SU-DHL-6 (cell line): ENCODE data around the gene C1orf141.

Experiments used
- CTCF ChIP-seq: fragments of 200-600 bp; sonication (generic); IDR thresholded peaks from one replicate; pipeline ENCODE4 v1.5.1; 2017; ENCODE audit warnings: antibody characterized with exemption, mild to moderate bottlenecking, low read length, moderate library complexity; ENCODE audit not compliant: insufficient read depth, poor library complexity, severe bottlenecking
- EZH2phosphoT487 ChIP-seq: fragments of 200-600 bp; sonication (generic), shearing (Covaris generic); conservative IDR thresholded peaks from 2 replicates; pipeline ENCODE4 v1.6.1; 2018; ENCODE audit warnings: mild to moderate bottlenecking, antibody characterized with exemption, low read length, moderate library complexity, mixed read lengths

GRCh38 chr1:67053535-67053784 is 81.3 kb downstream of the C1orf141 start:
- TF ChIP-seq CTCF = no peak
- TF ChIP-seq EZH2phosphoT487 = no peak
